GM12878 (cell line): ENCODE results near the gene CFAP53. TPM values are rescaled to one million over a fixed set of nuclear protein-coding genes. Genes with fewer than 3 reads are reported as not detected.

Experiments used
- ATAC-seq: fragments of 200-7000 bp; cut with Tn5 transposase; 3 replicates; pipeline ENCODE4 v1.9.1; 2020; ENCODE audit warnings: mild to moderate bottlenecking, moderate library complexity
- BruUV-seq: library from RNA; stranded (reverse); fragments of 400-500 nt; replicated peaks from 2 replicates; lab custom pipeline; 2021; lab: Mats Ljungman, UMichigan
- CTCF ChIA-PET: fragments of 300-600 bp; sonication (Branson Sonifier 250); formaldehyde crosslinking; extraction: SDS; loops from one replicate; lab custom pipeline; 2021; ENCODE audit warnings: inconsistent platforms; lab: Yijun Ruan, JAX
- POLR2A ChIA-PET: fragments of 350-600 bp; formaldehyde crosslinking; extraction: SDS; loops from one replicate; lab custom pipeline; 2021; ENCODE audit warnings: inconsistent platforms; lab: Charles Lee
- RAD21 ChIA-PET: fragments of 300-600 bp; sonication (Branson Sonifier 250); formaldehyde crosslinking; loops from one replicate; lab custom pipeline; 2023; ENCODE audit warnings: antibody characterized with exemption; ENCODE audit not compliant: unreplicated experiment; lab: Charles Lee
- SMC1A ChIA-PET: fragments of 300-600 bp; sonication (Branson Sonifier 250); formaldehyde crosslinking; loops from one replicate; lab custom pipeline; 2023; ENCODE audit not compliant: unreplicated experiment, uncharacterized antibody; lab: Charles Lee
- DNase-seq: peaks from one replicate; pipeline ENCODE4 v3.0.0-alpha.2; 2011; ENCODE audit warnings: low read depth, low spot score
- FAIRE-seq: peaks from 3 replicates; lab custom pipeline; 2011; peaks lifted over from hg19 to GRCh38; lab: Jason Lieb, UNC
- H2AFZ ChIP-seq: 2 replicates; pipeline ENCODE4 v1.6.0; 2011; ENCODE audit warnings: low read depth, low read length, control low read depth; ENCODE audit not compliant: control insufficient read depth
- H3K27ac ChIP-seq: 2 replicates; pipeline ENCODE4 v1.5.1; 2011; ENCODE audit warnings: control low read depth; ENCODE audit not compliant: control insufficient read depth, insufficient read depth
- H3K27me3 ChIP-seq, 2 experiments: replicated peaks in 1 of 2; 2 replicates each; pipeline versions ENCODE4 v1.6.0 to v1.6.1; 2011; ENCODE audit warnings: low read length in 1 of 2; ENCODE audit not compliant: control insufficient read depth in 2 of 2, insufficient read depth in 2 of 2
- H3K36me3 ChIP-seq, 2 experiments: 2 replicates each; pipeline ENCODE4 v1.5.1; 2011; ENCODE audit warnings: low read length in 1 of 2; ENCODE audit not compliant: control insufficient read depth in 2 of 2, insufficient read depth in 2 of 2
- H3K4me1 ChIP-seq: 2 replicates; pipeline ENCODE4 v1.6.1; 2011; ENCODE audit warnings: mild to moderate bottlenecking, low read length, moderate library complexity, mixed read lengths; ENCODE audit not compliant: control insufficient read depth, insufficient read depth
- H3K4me2 ChIP-seq: 2 replicates; pipeline ENCODE4 v1.6.0; 2011; ENCODE audit warnings: control low read depth; ENCODE audit not compliant: control insufficient read depth, insufficient read depth
- H3K4me3 ChIP-seq: fragments of 200-600 bp; sonication (generic); 2 replicates; pipeline ENCODE4 v1.5.1; 2016
- H3K79me2 ChIP-seq: 2 replicates; pipeline ENCODE4 v1.6.0; 2011; ENCODE audit warnings: low read length; ENCODE audit not compliant: control insufficient read depth, insufficient read depth
- H3K9ac ChIP-seq: 2 replicates; pipeline ENCODE4 v1.8.0; 2011; ENCODE audit warnings: low read length, control low read depth, mixed read lengths; ENCODE audit not compliant: control insufficient read depth, insufficient read depth
- H3K9me3 ChIP-seq: replicated peaks from 3 replicates; pipeline ENCODE4 v1.5.1; 2011; ENCODE audit warnings: mild to moderate bottlenecking, low read length; ENCODE audit not compliant: control insufficient read depth, insufficient read depth
- H4K20me1 ChIP-seq: 2 replicates; pipeline ENCODE4 v1.6.0; 2011; ENCODE audit not compliant: control insufficient read depth, insufficient read depth
- ATF2 ChIP-seq: IDR thresholded peaks from 2 replicates; pipeline ENCODE4 v1.6.1; 2012; ENCODE audit warnings: low read length, inconsistent platforms
- CHD2 ChIP-seq: IDR thresholded peaks from 2 replicates; pipeline ENCODE4 v1.6.1; 2011; ENCODE audit warnings: low read depth, low read length, improper control_type of control experiment, borderline replicate concordance
- ETV6 ChIP-seq, 2 experiments: fragments of 450-650 bp in 1 of 2; IDR thresholded peaks in 1 of 2; conservative IDR thresholded peaks in 1 of 2; 2 replicates each; pipeline ENCODE4 v1.6.1; 2014; ENCODE audit warnings: antibody characterized with exemption in 1 of 2, borderline replicate concordance in 1 of 2, low read depth in 1 of 2, mild to moderate bottlenecking in 1 of 2, moderate library complexity in 1 of 2
- NR2F1 ChIP-seq: fragments of 450-650 bp; conservative IDR thresholded peaks from 2 replicates; pipeline ENCODE4 v1.6.1; 2017; ENCODE audit warnings: mild to moderate bottlenecking
- PRDM15 ChIP-seq: fragments of 450-650 bp; formaldehyde crosslinking; IDR thresholded peaks from 2 replicates; pipeline ENCODE4 v1.4.0; 2020; ENCODE audit warnings: mild to moderate bottlenecking, moderate library complexity
- RBBP5 ChIP-seq: fragments of 200-600 bp; sonication (generic); conservative IDR thresholded peaks from 2 replicates; pipeline ENCODE4 v1.6.1; 2016
- RCOR1 ChIP-seq: conservative IDR thresholded peaks from 2 replicates; pipeline ENCODE4 v1.6.1; 2012; ENCODE audit warnings: low read depth, low read length, improper control_type of control experiment
- SIN3A ChIP-seq: IDR thresholded peaks from 2 replicates; pipeline ENCODE4 v1.6.1; 2012; ENCODE audit warnings: low read depth, low read length, improper control_type of control experiment
- SUPT20H ChIP-seq: IDR thresholded peaks from 2 replicates; pipeline ENCODE4 v1.6.1; 2011; ENCODE audit warnings: low read depth, mild to moderate bottlenecking, low read length, moderate library complexity, borderline replicate concordance; ENCODE audit not compliant: control insufficient read depth
- ZBTB40 ChIP-seq: fragments of 450-650 bp; IDR thresholded peaks from 2 replicates; pipeline ENCODE4 v1.6.1; 2016; ENCODE audit warnings: mild to moderate bottlenecking, moderate library complexity, borderline replicate concordance
- ZSCAN29 ChIP-seq: fragments of 450-650 bp; IDR thresholded peaks from 2 replicates; pipeline ENCODE4 v1.6.1; 2017; ENCODE audit warnings: mild to moderate bottlenecking, moderate library complexity
- WGBS: methylation state at CpG from one replicate; pipeline ENCODE4 v1.1.6; 2016; ENCODE audit warnings: low lambda C conversion rate; ENCODE audit not compliant: insufficient replicate concordance, insufficient coverage; ENCODE audit errors: missing lambda C conversion rate; 5-methylcytosine and 5-hydroxymethylcytosine counted together
- in situ Hi-C: fragments of 300-500 bp; cut with MboI; formaldehyde crosslinking; loops from 9 replicates; pipeline ENCODE4 v1.14.3; 2018; ENCODE audit warnings: mixed read lengths
- intact Hi-C: fragments of 100-400 bp; cut with micrococcal nuclease; formaldehyde crosslinking; loops from one replicate; pipeline ENCODE4 v1.14.2; 2022; ENCODE audit not compliant: unreplicated experiment
- polyA plus RNA-seq, 11 experiments: library from polyadenylated mRNA; depleted of rRNA in 4 of 11; unstranded in 6 of 11; stranded (reverse) in 5 of 11; fragments of >200 nt; fragmentation: Nextera tagmentation in 4 of 11; fragmentation: Illumina TruSeq in 1 of 11; extraction: Ambion mirVana in 4 of 11; extraction: Trizol in 1 of 11; gene quantifications; 1 replicate in 1 of 11; 2 replicates in 10 of 11; pipeline versions ENCODE4 v1.2.1 to v1.2.3, GENCODE V29; 2011 to 2016; ENCODE audit warnings: inconsistent platforms in 2 of 11, missing spikeins in 2 of 11, low read depth in 1 of 11
- total RNA-seq, 4 experiments: library from RNA; depleted of rRNA in 3 of 4; stranded (reverse); fragments of >200 nt in 3 of 4; fragmentation: Illumina TruSeq in 1 of 4; extraction: Trizol in 1 of 4; gene quantifications; 2 replicates each; pipeline versions ENCODE4 v1.2.1 to v1.2.3, GENCODE V29; 2013 to 2021

CFAP53 gene
- total and polyA plus RNA-seq, 10 of the 15 experiments (the other 5 are each of a cell fraction or from before 2014, with no cell fraction given): 0.05 to 0.31 (median 0.12) TPM; not detected in 1

GRCh38 chr18:50287441-50288347 lies 21.4 kb upstream of the CFAP53 start, which contains the start of gene CXXC1:
TSS of gene CXXC1 (minus strand) at chr18:50287692. CDS start at chr18:50287589, 103 bp downstream.
- ChIA-PET SMC1A (interaction anchor here (1.0 to 3.9 kb wide), 4 partner anchors 20 to 68 kb away, joined by 3 to 50 read pairs (median 18); no protein-coding TSS in a partner anchor), RAD21 (interaction anchor here (1.3 to 3.7 kb wide), 3 partner anchors 26 to 69 kb away, joined by 3 to 42 read pairs (median 23); no protein-coding TSS in a partner anchor), CTCF (interaction anchor here (0.7 to 3.7 kb wide), 6 partner anchors 11 to 72 kb away, joined by 3 to 39 read pairs (median 8); no protein-coding TSS in a partner anchor), POLR2A (interaction anchor here (0.6 to 2.1 kb wide), 4 partner anchors 12 to 947 kb away, joined by 3 to 11 read pairs (median 3); no protein-coding TSS in a partner anchor)
- peak within 1 kb of the TSS; percentile 97 for H3K4me3 ChIP-seq
- WGBS: under 1% methylated on average over 76 of the region's 76 CpGs
- H3K9ac ChIP-seq: peak within 1 kb of the TSS; percentile 59
- peak within 1 kb of the TSS; percentile 86 for H3K4me2 ChIP-seq
- peak within 1 kb of the TSS; percentile 73 for H3K27ac ChIP-seq
- FAIRE-seq (peak; percentile 99), DNase-seq (peak; percentile 99), ATAC-seq (peak; percentile 97)
- no peaks in the 10 kb centered on the region for H3K9me3 ChIP-seq
- BruUV-seq: no TSS peak
- peak within 1 kb of the TSS; percentile 90 for H2AFZ ChIP-seq
- H3K27me3 ChIP-seq: no peaks in the 10 kb centered on the region
- H3K79me2 ChIP-seq: peaks cover 23% of the 10 kb centered on the region
- in situ Hi-C loops: loop anchor here (10.0 to 25.0 kb wide), 3 partner anchors 67 to 1475 kb away; no protein-coding TSS in a partner anchor
- peaks cover 9 to 28% of the 10 kb centered on the region in 2 experiments; a peak in 3 of 4 replicates for H3K36me3 ChIP-seq
- no peaks in the 10 kb centered on the region for H4K20me1 ChIP-seq
- intact Hi-C loops: loop anchor here (1.0 to 10.0 kb wide), 3 partner anchors 27 to 1333 kb away; partner anchors contain the start of gene SMAD7
- peaks cover 9% of the 10 kb centered on the region for H3K4me1 ChIP-seq
- TF ChIP-seq SIN3A (peak; percentile 73; the same call in 1 of the 2 replicates), SUPT20H (no peak), ATF2 (no peak), ZSCAN29 (no peak), PRDM15 (CRISPR knock-in tag) (no peak), NR2F1 (no peak; the same call in 1 of the 2 replicates), RBBP5 (no peak), RCOR1 (peak; percentile 100), ETV6 (conservative IDR thresholded peaks at IDR 0.05 in 1 of 2, IDR thresholded peaks at IDR 0.05 in 1 of 2; ENCODE audit: borderline replicate concordance in 1 of 2, low read depth in 1 of 2) (no peak), CHD2 (peak; percentile 70; the same call in 1 of the 2 replicates), ZBTB40 (no peak; the same call in 1 of the 2 replicates)
